ENCODE data around the gene SYTL5.

DNA sequence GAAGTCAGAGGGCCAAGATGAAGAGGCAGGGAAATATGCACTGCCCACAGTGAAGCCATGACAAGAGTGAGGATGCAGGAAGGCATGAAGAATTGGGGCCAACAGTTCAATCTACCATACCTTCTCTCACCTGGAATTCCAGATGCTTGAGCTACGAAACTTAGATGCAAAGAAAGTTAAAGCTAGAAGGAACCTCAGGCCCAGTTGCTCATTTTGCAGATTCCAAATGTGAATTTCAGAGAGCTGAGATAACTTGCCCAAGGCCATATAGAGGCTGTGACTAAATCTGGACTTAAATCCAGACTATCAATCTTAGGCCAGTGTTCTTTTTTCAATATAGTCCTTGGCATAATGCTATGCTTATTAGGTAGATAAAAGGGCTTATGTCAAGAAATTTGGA is 121.6 kb downstream of the SYTL5 start:
- TF ChIP-seq, protein P1, sequence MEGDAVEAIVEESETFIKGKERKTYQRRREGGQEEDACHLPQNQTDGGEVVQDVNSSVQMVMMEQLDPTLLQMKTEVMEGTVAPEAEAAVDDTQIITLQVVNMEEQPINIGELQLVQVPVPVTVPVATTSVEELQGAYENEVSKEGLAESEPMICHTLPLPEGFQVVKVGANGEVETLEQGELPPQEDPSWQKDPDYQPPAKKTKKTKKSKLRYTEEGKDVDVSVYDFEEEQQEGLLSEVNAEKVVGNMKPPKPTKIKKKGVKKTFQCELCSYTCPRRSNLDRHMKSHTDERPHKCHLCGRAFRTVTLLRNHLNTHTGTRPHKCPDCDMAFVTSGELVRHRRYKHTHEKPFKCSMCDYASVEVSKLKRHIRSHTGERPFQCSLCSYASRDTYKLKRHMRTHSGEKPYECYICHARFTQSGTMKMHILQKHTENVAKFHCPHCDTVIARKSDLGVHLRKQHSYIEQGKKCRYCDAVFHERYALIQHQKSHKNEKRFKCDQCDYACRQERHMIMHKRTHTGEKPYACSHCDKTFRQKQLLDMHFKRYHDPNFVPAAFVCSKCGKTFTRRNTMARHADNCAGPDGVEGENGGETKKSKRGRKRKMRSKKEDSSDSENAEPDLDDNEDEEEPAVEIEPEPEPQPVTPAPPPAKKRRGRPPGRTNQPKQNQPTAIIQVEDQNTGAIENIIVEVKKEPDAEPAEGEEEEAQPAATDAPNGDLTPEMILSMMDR (IDR thresholded peaks at IDR 0.05; ENCODE audit: insufficient read depth, low read depth, low read length), result no peak
- TF ChIP-seq EZH2 (IDR thresholded peaks at IDR 0.05; ENCODE audit: insufficient read depth, low read length), result no peak
